ENCODE data around the gene CACNG4.

The CACNG4 gene

DNA sequence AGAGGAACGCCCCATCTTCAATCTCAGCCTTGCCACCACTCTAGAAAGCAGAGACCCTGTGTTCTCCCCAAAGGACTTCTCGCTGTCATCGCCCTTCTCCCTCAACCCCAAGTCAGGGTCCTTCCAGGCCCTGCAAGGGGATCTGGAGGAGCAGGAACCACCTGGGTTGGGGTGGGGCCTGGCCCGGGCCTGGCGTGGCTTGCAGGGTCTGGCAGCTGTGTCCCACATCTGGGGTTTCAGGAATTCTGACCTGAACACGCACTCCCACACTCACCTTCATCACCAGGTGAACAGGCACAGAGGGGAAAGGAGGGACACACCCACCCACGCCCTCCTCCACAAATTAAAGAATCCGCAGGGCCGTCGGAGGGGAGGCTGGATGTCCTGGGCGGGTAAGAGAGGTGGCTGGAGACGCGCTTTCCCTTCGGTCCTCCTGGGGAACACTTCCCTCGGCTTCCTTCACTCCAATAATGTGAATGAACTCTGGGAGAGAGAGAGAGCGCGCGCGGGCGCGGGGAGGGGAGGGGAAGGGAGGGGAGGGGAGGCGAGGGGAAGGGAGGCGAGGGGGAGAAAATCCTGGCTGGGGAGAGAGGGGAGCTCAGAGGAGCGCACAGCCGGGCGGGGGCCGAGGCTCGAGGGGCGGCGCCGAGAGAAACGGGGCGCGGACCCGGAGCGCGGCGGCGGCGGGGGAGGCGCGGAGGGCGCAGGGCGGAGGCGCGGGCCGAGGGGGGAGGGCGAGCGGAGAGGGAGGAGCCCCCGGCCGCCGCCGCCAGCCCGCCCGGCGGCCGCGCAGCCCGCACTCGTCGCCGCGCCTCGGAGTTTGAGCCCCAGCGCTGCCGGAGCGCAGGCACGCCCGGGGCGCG is at the start of gene CACNG4:
Gene CACNG4, plus strand, starts transcription at position 799 of the 863 bp plus-strand sequence. CDS start 205 bp downstream, outside the sequence.
- no peak within 1 kb of the TSS for H3K27ac ChIP-seq
- DNase-seq (ENCODE audit: low read depth, low spot score), result no peak

DNA sequence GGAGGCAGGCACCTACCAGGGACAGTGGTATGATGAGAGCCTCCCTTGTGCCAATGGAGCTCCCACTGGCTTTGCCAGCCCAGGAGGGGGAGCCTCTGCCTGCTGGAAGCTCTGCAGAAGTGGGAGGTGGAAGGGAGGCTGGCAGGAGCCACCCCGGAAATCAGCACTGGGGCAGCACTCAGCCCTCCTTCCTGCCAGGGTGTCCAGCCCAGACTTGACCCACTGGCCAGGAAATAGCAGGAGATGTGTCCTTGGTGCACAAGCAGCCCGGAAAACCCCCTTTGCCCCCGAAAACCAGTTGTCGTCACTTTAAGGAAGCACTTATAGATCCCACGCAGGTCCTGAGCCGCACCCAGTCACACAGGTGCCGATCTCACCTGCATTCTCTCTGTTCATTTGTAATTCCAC is 49.3 kb upstream of the CACNG4 start:
- no peak for DNase-seq (ENCODE audit: low read depth, low spot score)
- H3K27ac ChIP-seq, result no peak overlapping the region

DNA sequence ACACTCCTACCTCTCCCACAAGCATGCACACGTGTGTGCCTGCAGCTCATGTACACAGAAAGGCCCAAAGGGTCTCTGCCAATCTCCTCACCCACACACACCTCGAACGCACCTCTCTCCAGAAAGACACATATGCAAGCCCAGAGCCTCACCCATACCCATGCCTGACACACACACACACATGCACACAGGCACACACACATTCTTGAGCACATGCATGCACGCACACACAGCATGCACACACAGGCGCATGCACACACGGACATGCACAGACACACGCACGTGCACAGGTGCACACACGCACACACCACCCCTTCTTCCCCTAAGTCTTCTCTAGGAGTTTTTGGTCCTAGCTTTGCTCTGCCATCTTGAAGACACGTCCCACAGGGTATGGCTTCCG is 48.7 kb upstream of the CACNG4 start:
- no peak for DNase-seq (ENCODE audit: low read depth, low spot score)
- no peak overlapping the region for H3K27ac ChIP-seq

DNA sequence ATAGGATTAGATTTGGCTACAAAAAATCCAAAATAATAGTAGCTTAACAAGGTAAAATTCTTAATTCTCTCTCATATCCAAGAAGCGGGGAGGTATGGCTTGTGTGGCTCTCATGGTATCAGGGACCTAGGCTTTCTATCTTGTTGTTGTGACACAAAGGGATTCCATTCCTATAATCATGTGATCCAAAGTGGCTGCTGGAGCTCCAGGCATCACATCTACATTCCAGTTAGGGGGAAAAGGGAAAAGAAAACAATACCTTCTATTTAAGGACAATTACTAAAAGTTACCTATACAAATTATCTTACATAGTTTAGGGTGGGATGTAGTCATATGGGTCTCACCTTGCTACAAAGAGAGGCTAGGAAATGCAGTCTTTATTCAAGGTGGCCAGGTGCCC is 47.6 kb upstream of the CACNG4 start:
- no peak for DNase-seq (ENCODE audit: low read depth, low spot score)
- no peak overlapping the region for H3K27ac ChIP-seq

DNA sequence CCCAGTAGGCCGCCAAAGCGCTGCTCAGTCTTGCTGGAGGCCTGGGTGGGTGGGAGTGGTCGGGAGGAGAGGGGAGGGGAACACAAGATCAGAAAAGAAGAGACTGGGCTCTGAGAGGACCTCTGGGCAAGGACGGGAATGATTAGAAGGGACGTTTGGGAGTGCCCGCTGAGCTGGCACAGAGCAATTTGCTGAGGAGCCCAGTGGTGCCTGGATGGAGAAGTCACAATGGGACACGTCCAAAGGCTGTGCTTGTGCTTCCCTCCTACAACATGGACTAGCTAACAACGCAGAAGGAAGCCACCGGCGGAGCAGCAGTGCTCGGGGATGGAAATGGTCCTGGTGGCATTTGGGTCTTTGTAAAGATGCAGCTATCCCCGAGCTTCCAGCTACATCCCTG is 45.6 kb upstream of the CACNG4 start:
- no peak for DNase-seq (ENCODE audit: low read depth, low spot score)
- no peak overlapping the region for H3K27ac ChIP-seq

- DNase-seq (ENCODE audit: low read depth, low spot score), result no peak
- no peak overlapping the region for H3K27ac ChIP-seq
Measured at GRCh38 chr17:66920435-66920834, 44.1 kb upstream of the CACNG4 start.

DNA sequence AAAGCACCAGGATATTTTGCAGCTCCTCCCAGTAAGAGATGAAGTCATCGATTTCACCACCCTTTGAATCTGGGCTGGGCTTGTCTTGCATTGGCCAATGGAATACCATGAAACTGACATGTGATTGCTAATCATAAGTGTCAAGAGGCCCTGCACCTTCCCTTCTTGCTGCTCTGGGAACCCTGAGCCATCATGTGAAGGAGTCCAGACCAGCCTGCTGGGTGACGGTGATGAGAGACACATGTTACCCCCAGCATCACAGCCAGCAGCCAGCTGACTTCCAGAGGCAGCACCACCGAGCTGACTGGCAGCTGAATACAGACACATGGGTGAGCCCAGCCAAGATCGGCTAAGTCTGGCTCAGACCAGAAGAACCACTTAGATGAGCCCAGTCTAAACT is 43.6 kb upstream of the CACNG4 start:
- H3K27ac ChIP-seq, result no peak overlapping the region
- DNase-seq (ENCODE audit: low read depth, low spot score), result no peak

DNA sequence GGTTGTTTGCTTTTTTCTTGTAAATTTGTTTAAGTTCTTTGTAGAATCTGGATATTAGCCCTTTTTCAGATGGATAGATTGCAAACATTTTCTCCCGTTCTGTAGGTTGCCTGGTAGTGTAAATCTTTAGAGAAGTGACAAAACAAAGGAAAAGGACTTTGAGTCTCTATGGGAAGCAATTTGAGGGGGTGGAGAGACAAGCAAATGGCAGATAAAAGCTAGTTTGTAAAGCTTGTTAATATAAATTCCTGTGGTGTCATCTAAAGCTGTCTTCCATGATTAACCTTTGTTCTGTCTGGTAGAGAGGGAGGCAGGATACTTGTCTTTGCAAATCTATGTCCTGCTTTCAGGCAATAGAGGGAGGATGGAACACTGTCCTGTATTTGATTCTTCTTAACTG is 40.6 kb upstream of the CACNG4 start:
- H3K27ac ChIP-seq, result no peak overlapping the region
- DNase-seq (ENCODE audit: low read depth, low spot score), result no peak

DNA sequence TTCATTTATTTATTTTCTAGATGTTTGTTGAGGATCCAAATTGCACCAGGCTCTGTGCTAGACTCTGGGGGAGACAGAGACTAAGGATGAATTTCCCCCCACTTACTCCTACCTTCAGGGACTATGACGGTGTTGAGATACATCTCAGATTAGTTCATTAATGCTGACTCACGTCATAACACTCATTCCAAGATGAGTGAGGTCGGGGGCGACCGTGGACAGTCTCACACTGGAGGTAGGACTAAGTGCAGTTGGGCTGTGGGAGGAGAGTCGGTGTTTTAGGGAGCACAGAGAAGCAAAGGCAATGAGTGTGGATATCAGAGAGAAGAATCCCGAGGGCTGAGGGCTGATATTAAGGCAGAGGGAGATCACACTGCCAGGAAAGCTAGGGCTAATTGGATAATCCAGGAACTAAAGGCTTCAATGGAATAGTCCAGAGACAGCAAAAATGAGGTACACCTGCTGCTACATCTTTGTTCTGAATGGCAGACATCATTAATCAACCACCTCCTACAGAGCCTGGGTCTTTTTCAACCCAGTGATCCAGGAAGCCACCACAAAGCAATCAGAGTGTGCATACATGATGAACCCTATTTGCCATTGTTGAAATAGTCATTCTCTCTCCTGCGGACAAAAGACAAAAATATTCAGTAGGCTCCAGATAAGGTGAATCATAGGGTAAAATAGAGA is 38.6 kb upstream of the CACNG4 start:
- no peak for DNase-seq (ENCODE audit: low read depth, low spot score)
- no peak overlapping the region for H3K27ac ChIP-seq

- DNase-seq (ENCODE audit: low read depth, low spot score), result no peak
- H3K27ac ChIP-seq, result no peak overlapping the region
Measured at GRCh38 chr17:66928949-66929348, 35.6 kb upstream of the CACNG4 start.

- no peak overlapping the region for H3K27ac ChIP-seq
Measured at GRCh38 chr17:66929591-66929990, 34.9 kb upstream of the CACNG4 start.

GRCh38 chr17:66930933-66931332 is 33.6 kb upstream of the CACNG4 start:
- no peak for DNase-seq (ENCODE audit: low read depth, low spot score)

More at GRCh38 chr17:66929591-66929990, 34.9 kb upstream of the CACNG4 start:
- no peak for DNase-seq (ENCODE audit: low read depth, low spot score)

DNA sequence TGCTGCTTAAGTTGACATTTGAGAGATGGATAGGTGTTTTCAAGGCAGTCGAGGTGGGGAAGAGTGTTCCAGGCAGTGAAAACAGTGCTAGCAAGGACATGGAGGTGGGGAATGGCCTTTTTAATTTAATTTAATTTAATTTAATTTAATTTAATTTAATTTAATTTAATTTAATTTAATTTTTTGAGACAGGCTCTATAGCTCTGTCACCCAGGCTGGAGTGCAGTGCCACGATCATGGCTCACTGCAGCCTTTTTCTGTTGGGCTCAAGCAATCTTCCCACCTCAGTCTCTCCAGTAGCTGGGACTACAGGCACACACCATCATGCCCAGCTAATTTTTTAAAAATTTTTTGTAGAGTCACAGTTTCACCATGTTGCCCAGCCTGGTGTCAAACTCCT is 32.2 kb upstream of the CACNG4 start:
- H3K27ac ChIP-seq, result no peak overlapping the region
- DNase-seq (ENCODE audit: low read depth, low spot score), result no peak

More at GRCh38 chr17:66930933-66931332, 33.6 kb upstream of the CACNG4 start:
- H3K27ac ChIP-seq, result no peak overlapping the region

DNA sequence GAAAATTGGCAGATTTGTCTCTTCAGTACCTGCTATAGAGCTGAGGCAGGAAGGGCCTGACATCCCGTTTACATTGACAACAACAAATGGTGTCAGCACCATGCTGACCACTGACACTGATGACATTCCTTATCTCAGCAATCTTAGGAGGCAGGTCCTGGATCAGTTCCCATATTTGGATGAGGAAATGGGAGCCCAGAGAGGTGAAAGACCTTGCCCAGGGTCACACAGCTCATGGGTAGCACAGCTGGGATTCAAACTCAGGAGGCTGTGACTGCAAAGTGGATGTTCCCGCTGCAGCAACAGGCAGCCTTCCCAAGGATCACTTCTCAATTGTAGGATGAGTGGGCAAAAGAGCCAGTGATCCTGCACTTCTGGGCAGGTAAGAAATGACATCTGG is 30.5 kb upstream of the CACNG4 start:
- DNase-seq (ENCODE audit: low read depth, low spot score), result no peak
- H3K27ac ChIP-seq, result no peak overlapping the region

GRCh38 chr17:66935717-66936116 is 28.8 kb upstream of the CACNG4 start:
- DNase-seq (ENCODE audit: low read depth, low spot score), result no peak
- H3K27ac ChIP-seq, result no peak overlapping the region

GRCh38 chr17:66938656-66939055 is 25.9 kb upstream of the CACNG4 start:
- DNase-seq (ENCODE audit: low read depth, low spot score), result no peak
- no peak overlapping the region for H3K27ac ChIP-seq

DNA sequence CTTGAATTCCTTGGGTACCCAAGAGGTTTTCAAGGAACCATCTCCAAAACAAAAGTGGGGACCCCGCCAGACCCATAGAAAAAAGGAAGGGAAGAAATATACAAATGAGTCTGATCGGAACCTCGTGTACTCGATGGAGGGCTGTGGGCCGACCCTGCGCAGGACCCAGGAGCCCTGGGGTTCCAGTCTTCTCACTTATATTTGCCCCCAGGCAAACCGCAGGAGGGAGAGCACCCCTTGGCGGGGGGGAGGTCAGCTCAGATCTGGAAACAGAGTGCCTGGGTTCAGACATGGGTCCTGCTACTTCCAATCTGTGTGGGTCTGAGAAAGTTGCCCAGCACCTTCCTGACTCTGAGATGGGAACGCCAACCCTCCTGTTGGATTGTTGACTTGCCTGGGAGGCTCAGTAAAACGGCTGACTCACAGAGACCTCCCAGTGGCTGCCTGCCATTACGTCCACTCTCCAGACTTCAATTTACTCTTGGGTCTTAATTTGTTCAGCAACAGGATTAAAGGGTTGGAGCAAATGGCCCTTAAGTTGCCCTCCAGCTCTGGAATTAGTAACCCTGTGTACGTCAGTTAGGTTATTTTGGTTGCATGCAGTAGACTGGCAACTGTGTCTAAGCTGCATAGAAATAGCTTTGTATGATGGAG is 24.9 kb upstream of the CACNG4 start:
- no peak overlapping the region for H3K27ac ChIP-seq
- no peak for DNase-seq (ENCODE audit: low read depth, low spot score)

GRCh38 chr17:66941249-66941648 is 23.3 kb upstream of the CACNG4 start:
- DNase-seq (ENCODE audit: low read depth, low spot score), result no peak
- H3K27ac ChIP-seq, result no peak overlapping the region

DNA sequence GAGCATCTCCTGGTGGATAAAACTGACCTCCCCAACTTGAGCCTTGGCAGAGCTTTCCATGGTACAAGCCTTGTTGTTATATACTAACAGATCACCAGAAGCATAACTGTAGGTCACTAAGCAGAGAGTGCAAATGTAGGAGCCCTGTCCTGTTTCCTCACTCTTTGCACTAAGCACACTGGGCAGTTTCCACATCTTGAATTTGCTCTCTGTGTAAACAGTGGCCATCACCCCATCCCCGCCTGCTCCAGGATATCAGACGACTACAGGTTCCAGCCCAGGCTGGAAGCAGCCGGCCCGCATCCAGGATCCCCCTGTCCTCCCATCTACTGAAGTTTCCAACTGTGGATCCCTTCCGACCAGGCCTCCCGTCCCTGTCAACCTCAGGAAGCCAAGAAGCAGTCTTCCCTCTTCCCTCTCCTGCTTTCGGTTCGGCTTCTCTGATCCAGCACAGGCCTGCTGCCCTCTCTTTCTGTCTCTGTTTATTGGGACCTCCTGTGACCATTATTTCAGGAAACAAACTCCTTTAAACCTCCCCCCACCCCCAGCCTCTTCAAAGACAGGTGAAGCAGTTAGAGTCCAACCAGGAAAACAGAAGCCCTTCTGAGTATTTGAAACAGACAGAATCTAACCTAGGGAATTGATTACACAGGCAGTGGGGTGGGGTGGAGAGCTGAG is 22.6 kb upstream of the CACNG4 start:
- no peak overlapping the region for H3K27ac ChIP-seq
- DNase-seq (ENCODE audit: low read depth, low spot score), result no peak

DNA sequence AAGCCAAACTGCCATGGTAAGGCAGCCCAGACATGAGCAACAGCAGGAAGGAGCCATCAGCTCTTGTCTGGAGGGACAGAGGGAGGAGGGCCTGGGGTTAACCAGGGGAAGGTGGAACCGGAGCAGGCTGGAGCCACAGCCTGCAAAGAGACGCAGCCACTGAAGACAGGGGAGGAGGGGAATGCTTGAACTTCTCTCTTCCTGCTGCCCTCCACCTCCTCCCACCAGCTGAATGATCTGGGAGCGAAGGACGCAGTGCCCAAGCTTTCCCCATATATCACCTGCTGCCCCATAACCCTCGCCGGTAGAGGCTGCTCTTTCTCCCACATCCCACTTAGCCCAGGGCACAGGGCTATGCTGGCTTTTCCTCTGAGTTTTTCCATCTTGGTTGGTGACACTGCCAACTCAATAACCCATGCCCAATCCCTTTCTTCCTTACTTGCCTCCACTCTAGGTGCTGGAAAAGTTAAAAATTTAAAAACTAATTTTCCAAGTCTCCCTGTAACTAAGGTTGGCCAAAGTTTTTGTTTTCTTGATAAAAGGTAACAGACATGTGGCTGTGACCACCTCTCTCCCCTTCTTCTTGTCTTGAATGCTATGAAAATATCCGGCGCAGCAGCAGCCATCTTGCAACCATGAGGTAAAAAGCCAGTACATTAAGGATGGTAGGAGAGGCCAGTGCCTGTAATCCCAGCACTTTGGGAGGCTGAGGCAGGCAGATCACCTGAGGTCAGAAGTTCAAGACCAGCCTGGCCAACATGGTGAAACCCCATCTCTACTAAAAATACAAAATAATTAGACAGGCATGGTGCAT is 21.8 kb upstream of the CACNG4 start:
- no peak overlapping the region for H3K27ac ChIP-seq
- no peak for DNase-seq (ENCODE audit: low read depth, low spot score)

Data from epithelial cell of prostate (primary cell).